GM13977 (cell line): ENCODE measurements around the gene COL4A2.

Source experiments
- DNase-seq: peaks from one replicate; pipeline ENCODE4 v3.0.0; 2012; ENCODE audit warnings: low spot score
- in situ Hi-C: fragments of 300-500 bp; cut with MboI; formaldehyde crosslinking; loops from one replicate; pipeline ENCODE4 v1.12.0; 2022; ENCODE audit warnings: low sequenced_read_pairs, low pct_unique_long_range_greater_than_20kb, mixed read lengths, inconsistent platforms; ENCODE audit not compliant: unreplicated experiment
- TF ChIP-seq, protein P1 (sequence below): IDR thresholded peaks from 2 replicates; pipeline ENCODE4 v1.5.1; 2012; ENCODE audit warnings: mild to moderate bottlenecking, control low read depth; ENCODE audit not compliant: insufficient read depth; ENCODE audit errors: extremely low read depth, missing control alignments

Gene COL4A2

GRCh38 chr13:110293037-110293436 lies 14.0 kb upstream of the COL4A2 start:
- TF ChIP-seq, protein P1, sequence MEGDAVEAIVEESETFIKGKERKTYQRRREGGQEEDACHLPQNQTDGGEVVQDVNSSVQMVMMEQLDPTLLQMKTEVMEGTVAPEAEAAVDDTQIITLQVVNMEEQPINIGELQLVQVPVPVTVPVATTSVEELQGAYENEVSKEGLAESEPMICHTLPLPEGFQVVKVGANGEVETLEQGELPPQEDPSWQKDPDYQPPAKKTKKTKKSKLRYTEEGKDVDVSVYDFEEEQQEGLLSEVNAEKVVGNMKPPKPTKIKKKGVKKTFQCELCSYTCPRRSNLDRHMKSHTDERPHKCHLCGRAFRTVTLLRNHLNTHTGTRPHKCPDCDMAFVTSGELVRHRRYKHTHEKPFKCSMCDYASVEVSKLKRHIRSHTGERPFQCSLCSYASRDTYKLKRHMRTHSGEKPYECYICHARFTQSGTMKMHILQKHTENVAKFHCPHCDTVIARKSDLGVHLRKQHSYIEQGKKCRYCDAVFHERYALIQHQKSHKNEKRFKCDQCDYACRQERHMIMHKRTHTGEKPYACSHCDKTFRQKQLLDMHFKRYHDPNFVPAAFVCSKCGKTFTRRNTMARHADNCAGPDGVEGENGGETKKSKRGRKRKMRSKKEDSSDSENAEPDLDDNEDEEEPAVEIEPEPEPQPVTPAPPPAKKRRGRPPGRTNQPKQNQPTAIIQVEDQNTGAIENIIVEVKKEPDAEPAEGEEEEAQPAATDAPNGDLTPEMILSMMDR, result no peak
- DNase-seq, result no peak
- in situ Hi-C loops, result no loop called here

- TF ChIP-seq, protein P1, result no peak
- no peak for DNase-seq
- in situ Hi-C loops, result no loop called here
Measured at GRCh38 chr13:110293649-110294048, 13.4 kb upstream of the COL4A2 start.

DNA sequence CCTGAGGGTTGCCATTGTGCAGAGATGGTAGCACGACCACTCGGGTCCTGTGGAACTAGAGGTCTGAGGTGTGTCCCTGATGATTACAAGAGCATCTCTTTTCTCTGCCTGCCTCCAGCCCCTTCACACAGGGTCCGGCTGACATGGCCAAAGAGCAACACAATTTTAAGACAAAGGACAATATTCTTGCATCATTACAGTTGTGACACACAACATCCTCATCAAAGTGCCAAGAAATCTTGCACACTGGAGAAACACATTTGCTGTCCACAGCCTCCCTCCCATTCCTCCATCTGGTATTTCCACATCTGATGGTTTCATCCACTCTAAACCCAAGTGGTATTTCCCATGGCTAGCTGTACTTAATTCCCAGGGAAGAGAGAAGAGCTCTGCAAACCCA lies 12.9 kb upstream of the COL4A2 start:
- in situ Hi-C loops, result no loop called here
- TF ChIP-seq, protein P1, result no peak
- no peak for DNase-seq

- TF ChIP-seq, protein P1, result no peak
- no peak for DNase-seq
- in situ Hi-C loops, result no loop called here
Measured at GRCh38 chr13:110294622-110295021, 12.5 kb upstream of the COL4A2 start.

- no peak for DNase-seq
- TF ChIP-seq, protein P1, result no peak
- in situ Hi-C loops, result no loop called here
Measured at GRCh38 chr13:110297011-110297410, 10.1 kb upstream of the COL4A2 start.

DNA sequence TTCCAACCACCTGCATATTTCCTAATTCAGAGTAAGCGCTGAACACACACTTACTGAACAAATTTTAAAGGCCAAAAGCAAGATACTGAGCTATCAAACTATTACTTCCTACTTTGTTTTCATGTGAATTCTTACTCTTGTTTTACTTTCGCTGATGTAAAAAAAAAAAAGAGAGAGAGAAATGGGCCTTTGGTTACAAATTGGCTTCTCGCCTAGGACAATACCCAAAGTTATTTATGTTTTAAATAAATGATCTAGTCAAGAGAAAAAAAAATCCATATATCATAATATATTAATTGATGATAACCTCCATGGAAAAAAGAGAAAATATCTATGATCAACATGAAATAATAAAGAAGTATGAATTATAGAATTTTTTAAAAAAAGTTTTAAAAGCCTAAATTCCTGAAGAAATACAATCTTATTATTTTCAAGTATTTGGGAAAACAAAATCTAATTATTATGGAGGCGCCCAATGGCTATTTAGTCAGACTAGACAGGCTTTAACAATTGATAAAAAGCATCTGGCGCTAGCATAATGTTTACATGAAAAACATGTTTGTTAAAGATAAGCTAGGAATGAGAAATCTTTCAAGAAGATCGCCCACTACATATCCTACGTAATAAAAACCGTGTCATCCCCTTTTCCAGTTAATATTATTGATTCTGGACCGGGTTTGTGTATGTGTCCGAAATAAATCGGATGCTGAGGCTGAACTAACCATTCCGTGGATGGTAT lies 9.1 kb upstream of the COL4A2 start:
- TF ChIP-seq, protein P1, result no peak
- in situ Hi-C loops, result no loop called here
- DNase-seq, result no peak
